Upper lobe of left lung (tissue), 4 donors: Measurements from ENCODE around the gene ZKSCAN5.

Experiments
- EP300 ChIP-seq, 4 donors: sonication (generic); formaldehyde crosslinking; IDR thresholded peaks; one replicate each; pipeline ENCODE4 v1.5.1; 2017; ENCODE audit warnings: antibody characterized with exemption in 4 of 4, control low read depth in 2 of 4
- POLR2A ChIP-seq, 4 donors: fragments of 450-650 bp; IDR thresholded peaks; one replicate each; pipeline ENCODE4 v1.5.1; 2016 to 2017; ENCODE audit warnings: antibody characterized with exemption in 4 of 4, mild to moderate bottlenecking in 2 of 4
- POLR2AphosphoS5 ChIP-seq, 2 donors: sonication (generic); formaldehyde crosslinking; IDR thresholded peaks; one replicate each; pipeline ENCODE4 v1.5.1; 2017; ENCODE audit warnings: antibody characterized with exemption in 2 of 2

GRCh38 chr7:99456288-99456687 is 48.2 kb upstream of the ZKSCAN5 start:
- no peak for TF ChIP-seq EP300 (IDR thresholded peaks at IDR 0.05)
- no peak for TF ChIP-seq POLR2A (IDR thresholded peaks at IDR 0.05)
- TF ChIP-seq POLR2AphosphoS5 (IDR thresholded peaks at IDR 0.05), result no peak
